GM10248 (cell line): ENCODE data around the gene ANKRD13B.

ENCODE experiments used
- CTCF ChIA-PET: fragments of 300-600 bp; sonication (Branson Sonifier 250); formaldehyde crosslinking; extraction: SDS; loops from one replicate; lab custom pipeline; 2021; ENCODE audit warnings: antibody characterized with exemption; lab: Yijun Ruan, JAX
- POLR2A ChIA-PET: fragments of 350-650 bp; sonication (Branson Sonifier 250); formaldehyde crosslinking; extraction: SDS; loops from one replicate; lab custom pipeline; 2020; ENCODE audit warnings: antibody characterized with exemption; lab: Yijun Ruan, JAX
- DNase-seq: peaks from one replicate; pipeline ENCODE4 v3.0.0; 2012; ENCODE audit errors: extremely low spot score
- CTCF ChIP-seq: IDR thresholded peaks from 2 replicates; pipeline ENCODE4 v1.5.1; 2012; ENCODE audit warnings: mild to moderate bottlenecking, low read depth; ENCODE audit errors: extremely low read depth, missing control alignments, control extremely low read depth

ANKRD13B gene

GRCh38 chr17:29611351-29612093 lies 18.6 kb downstream of the ANKRD13B start:
- CTCF ChIA-PET: interaction anchor here (1.0 to 3.2 kb wide), 5 partner anchors 19 to 320 kb away, joined by 3 to 48 read pairs (median 5); partner anchors contain the start of gene ANKRD13B
- no peak for TF ChIP-seq CTCF
- no peak for DNase-seq
- POLR2A ChIA-PET: no interaction called here

- CTCF ChIA-PET: interaction anchor here (1.1 to 3.2 kb wide), 4 partner anchors 19 to 319 kb away, joined by 3 to 48 read pairs (median 6); partner anchors contain the start of gene ANKRD13B
- no peak for TF ChIP-seq CTCF
- no peak for DNase-seq
- POLR2A ChIA-PET: no interaction called here
Observed at GRCh38 chr17:29612094-29612403, 19.1 kb downstream of the ANKRD13B start.

GRCh38 chr17:29612404-29613280 lies 19.7 kb downstream of the ANKRD13B start:
- ChIA-PET POLR2A (no interaction called here), CTCF (interaction anchor here (0.6 to 6.1 kb wide), 20 partner anchors 9 to 319 kb away, joined by 3 to 172 read pairs (median 4); partner anchors contain the start of genes ABHD15, ANKRD13B and GIT1)
- TF ChIP-seq CTCF: no peak
- no peak for DNase-seq

GRCh38 chr17:29613352-29613837 lies 20.5 kb downstream of the ANKRD13B start:
- POLR2A ChIA-PET: interaction anchor here (0.6 kb wide), 2 partner anchors 260 to 339 kb away, joined by 3 to 10 read pairs; no protein-coding TSS in a partner anchor
- CTCF ChIA-PET: interaction anchor here (0.6 to 6.1 kb wide), 17 partner anchors 9 to 243 kb away, joined by 3 to 172 read pairs (median 4); partner anchors contain the start of genes ABHD15, ANKRD13B and GIT1
- peak; percentile 85 for DNase-seq
- TF ChIP-seq CTCF: peak; percentile 93

- POLR2A ChIA-PET: interaction anchor here (0.6 kb wide), 2 partner anchors 260 to 339 kb away, joined by 3 to 10 read pairs; no protein-coding TSS in a partner anchor
- TF ChIP-seq CTCF: no peak
- CTCF ChIA-PET: interaction anchor here (0.9 to 6.1 kb wide), 14 partner anchors 10 to 244 kb away, joined by 3 to 172 read pairs (median 7); partner anchors contain the start of genes ABHD15, ANKRD13B and GIT1
- no peak for DNase-seq
Observed at GRCh38 chr17:29613856-29614255, 20.9 kb downstream of the ANKRD13B start.
